ENCODE data around the gene PHKB. TPM values are rescaled to one million over a fixed set of nuclear protein-coding genes. Genes with fewer than 3 reads are reported as not detected.

The PHKB gene
- total RNA-seq, 2 donors from 2014 or later, result 22.4 to 32.2 TPM

GRCh38 chr16:47481698-47482374, 20.7 kb downstream of the PHKB start:
- H3K27me3 Mint-ChIP-seq, result no peaks in the 10 kb centered on the region
- H3K9me3 Mint-ChIP-seq, result no peaks in the 10 kb centered on the region
- no peak for ATAC-seq (replicated peaks)
- H3K4me3 Mint-ChIP-seq, result peak overlapping the region; percentile 5
- H3K4me1 Mint-ChIP-seq, result peaks cover 19% of the 10 kb centered on the region
- H3K36me3 Mint-ChIP-seq (ENCODE audit: low read depth), result peaks cover 15% of the 10 kb centered on the region
- no peak overlapping the region for H3K27ac Mint-ChIP-seq

GRCh38 chr16:47483616-47484015, 22.5 kb downstream of the PHKB start:
- peak; percentile 60 for ATAC-seq (replicated peaks)
- peaks cover 20% of the 10 kb centered on the region for H3K36me3 Mint-ChIP-seq (ENCODE audit: low read depth)

DNA sequence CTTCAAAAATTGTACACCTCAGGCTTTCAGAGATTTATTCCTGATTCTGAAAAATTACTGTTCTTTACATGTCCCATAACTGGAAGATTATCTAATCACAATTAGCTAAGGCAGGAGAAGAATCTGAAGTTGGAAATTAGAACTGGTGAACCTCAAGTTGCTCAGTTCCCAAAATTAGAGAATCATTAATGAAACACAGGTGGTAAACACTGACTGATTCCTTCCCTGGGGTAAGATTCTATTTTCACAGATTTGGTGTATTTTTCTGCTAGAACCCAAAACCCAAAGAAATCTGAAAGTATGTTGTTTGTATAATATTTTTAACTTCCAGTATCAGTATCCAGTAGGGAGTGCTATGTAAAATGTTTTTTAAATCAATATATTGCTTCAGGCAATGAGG, 25.7 kb downstream of the PHKB start:
- H3K27me3 Mint-ChIP-seq, result no peaks in the 10 kb centered on the region
- H3K36me3 Mint-ChIP-seq (ENCODE audit: low read depth), result peaks cover 20% of the 10 kb centered on the region
- H3K4me1 Mint-ChIP-seq, result peaks cover 12% of the 10 kb centered on the region
- no peak overlapping the region for H3K27ac Mint-ChIP-seq
- H3K9me3 Mint-ChIP-seq, result no peaks in the 10 kb centered on the region
- no peak overlapping the region for H3K4me3 Mint-ChIP-seq
- no peak for ATAC-seq (replicated peaks)

More at GRCh38 chr16:47483616-47484015, 22.5 kb downstream of the PHKB start:
- no peak overlapping the region for H3K27ac Mint-ChIP-seq
- H3K27me3 Mint-ChIP-seq, result no peaks in the 10 kb centered on the region
- H3K4me1 Mint-ChIP-seq, result peaks cover 17% of the 10 kb centered on the region
- no peak overlapping the region for H3K4me3 Mint-ChIP-seq
- no peaks in the 10 kb centered on the region for H3K9me3 Mint-ChIP-seq

GRCh38 chr16:47488051-47488450, 26.9 kb downstream of the PHKB start:
- Mint-ChIP-seq H3K36me3 (ENCODE audit: low read depth) (peaks cover 20% of the 10 kb centered on the region), H3K4me1 (peaks cover 14% of the 10 kb centered on the region), H3K4me3 (no peak overlapping the region), H3K9me3 (peaks cover 3% of the 10 kb centered on the region), H3K27ac (no peak overlapping the region), H3K27me3 (no peaks in the 10 kb centered on the region)
- no peak for ATAC-seq (replicated peaks)

DNA sequence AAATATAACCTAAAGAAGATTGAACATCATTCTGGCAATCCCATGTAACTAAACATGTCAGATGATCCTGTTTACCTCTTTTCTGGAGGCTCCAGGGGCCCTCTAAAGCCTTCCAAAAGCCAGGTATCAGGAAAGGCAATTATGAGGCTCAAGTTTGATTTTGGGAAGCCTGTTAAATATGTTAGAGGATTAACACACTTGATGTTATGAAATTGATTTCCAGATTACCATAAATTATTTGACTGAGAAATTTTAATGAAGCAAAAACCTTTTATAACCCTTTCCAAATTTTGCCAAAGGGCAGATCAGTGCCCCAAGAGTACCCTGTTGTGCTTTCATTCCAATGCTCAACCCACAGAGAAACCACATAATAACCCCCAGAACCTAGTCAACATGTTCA, 29.3 kb downstream of the PHKB start:
- no peak for ATAC-seq (replicated peaks)
- Mint-ChIP-seq H3K9me3 (peaks cover 3% of the 10 kb centered on the region), H3K27me3 (no peaks in the 10 kb centered on the region)

DNA sequence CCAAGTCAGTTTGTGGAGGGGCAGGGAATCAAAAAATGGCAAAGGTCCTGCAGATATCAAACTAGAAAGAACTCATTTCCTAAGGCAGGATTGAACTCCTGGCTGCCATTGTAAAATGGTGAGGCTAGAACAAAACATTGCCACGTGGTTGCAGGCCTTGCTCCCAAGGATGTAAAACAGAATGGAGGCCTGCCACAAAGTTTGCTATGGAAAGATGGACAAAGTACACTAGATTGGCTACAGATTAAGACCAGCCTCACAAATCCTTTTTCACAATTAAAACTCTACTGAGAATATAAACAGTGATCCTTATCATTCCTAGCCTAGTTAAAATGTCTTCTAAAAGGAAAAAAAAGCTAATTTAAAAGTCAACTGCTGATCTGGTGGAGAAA, 30.9 kb downstream of the PHKB start:
- Mint-ChIP-seq H3K27ac (no peak overlapping the region), H3K36me3 (ENCODE audit: low read depth) (peaks cover 12% of the 10 kb centered on the region), H3K4me3 (no peak overlapping the region), H3K4me1 (peaks cover 9% of the 10 kb centered on the region), H3K9me3 (peaks cover 3% of the 10 kb centered on the region), H3K27me3 (no peaks in the 10 kb centered on the region)
- no peak for ATAC-seq (replicated peaks)

More for the DNA sequence above, 29.3 kb downstream of the PHKB start:
- Mint-ChIP-seq H3K4me1 (peaks cover 9% of the 10 kb centered on the region), H3K36me3 (ENCODE audit: low read depth) (peaks cover 15% of the 10 kb centered on the region), H3K27ac (no peak overlapping the region), H3K4me3 (no peak overlapping the region)

GRCh38 chr16:47492428-47493377, 31.6 kb downstream of the PHKB start:
- Mint-ChIP-seq H3K9me3 (peaks cover 3% of the 10 kb centered on the region), H3K27me3 (no peaks in the 10 kb centered on the region), H3K4me1 (peaks cover 9% of the 10 kb centered on the region), H3K27ac (peak overlapping the region; percentile 77), H3K36me3 (ENCODE audit: low read depth) (peaks cover 15% of the 10 kb centered on the region), H3K4me3 (no peak overlapping the region)
- no peak for ATAC-seq (replicated peaks)

DNA sequence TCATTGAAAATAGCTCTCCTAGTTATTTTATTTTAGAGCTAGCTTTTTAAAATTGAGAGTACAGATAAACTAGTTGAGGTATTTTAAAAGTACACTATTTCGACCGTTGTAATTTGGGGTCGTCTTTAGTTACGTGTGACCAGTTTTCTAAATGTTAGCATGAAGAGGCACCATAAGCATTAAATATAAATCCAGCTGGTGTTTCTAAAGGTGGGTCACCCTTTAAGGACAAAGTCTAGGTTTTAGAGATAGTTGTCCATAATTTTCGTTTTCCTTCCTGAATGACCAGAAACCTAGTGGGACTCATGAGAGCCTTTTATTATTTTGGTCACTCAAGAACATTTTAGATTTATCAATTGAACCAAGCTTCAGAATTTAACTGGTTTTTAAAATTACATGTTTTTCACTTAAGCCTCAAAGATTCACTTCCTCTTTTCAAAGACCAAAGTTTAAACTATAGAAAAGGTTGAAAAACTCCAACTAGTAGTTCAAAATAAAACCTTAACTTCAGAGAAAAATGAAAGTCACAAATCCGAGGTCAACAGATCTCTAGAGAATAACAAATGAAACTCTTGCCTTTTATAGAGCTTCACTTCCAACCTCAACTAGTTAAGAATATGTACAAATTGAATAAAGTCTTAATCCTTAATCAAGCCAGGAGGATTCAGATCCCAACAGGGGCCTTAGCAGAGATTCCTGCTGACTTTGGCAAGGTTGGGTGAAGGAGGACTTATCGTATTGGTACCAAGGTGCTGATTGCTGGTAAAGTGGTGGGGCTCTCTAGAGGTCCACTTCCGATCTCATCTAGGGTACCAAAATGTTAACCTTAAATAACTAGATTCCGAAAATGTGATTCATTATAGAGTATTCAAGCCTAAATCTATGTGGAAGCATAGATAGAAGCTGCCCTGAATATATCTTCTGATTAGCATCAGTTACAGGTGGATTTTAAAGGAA, 32.5 kb downstream of the PHKB start:
- H3K9me3 Mint-ChIP-seq, result peaks cover 3% of the 10 kb centered on the region
- H3K4me3 Mint-ChIP-seq, result no peak overlapping the region
- no peak for ATAC-seq (replicated peaks)
- peaks cover 9% of the 10 kb centered on the region for H3K4me1 Mint-ChIP-seq
- H3K27me3 Mint-ChIP-seq, result no peaks in the 10 kb centered on the region
- peak overlapping the region; percentile 77 for H3K27ac Mint-ChIP-seq
- H3K36me3 Mint-ChIP-seq (ENCODE audit: low read depth), result peaks cover 23% of the 10 kb centered on the region

DNA sequence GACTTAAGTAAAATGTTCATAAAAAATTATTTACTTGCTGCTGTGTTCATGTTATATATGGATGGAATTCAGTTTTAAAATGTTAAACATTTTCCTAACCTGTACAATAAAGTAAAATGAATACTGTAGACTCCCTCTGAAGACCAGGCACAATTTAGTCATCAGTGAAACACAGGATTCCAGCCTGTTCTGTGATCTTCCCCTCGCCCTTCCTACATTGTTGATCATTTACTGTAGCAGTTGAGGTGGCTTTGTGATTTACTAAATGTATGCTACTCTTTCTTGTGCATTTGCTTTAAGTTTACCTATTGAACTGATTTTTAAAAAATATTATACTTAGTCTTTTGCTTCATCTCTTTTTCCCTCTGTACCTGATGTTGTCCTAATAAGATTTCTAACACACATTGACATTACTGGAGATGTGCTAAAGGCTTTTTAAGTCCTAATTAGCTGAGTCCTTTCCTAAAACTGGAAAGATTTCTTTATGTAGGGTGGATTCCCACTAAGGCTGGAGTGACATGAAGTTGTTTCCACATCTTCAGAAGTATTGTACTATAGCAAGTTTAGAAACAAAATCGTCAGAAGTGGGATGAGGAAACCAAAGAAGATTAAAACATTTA, 38.1 kb downstream of the PHKB start:
- Mint-ChIP-seq H3K4me3 (no peak overlapping the region), H3K36me3 (ENCODE audit: low read depth) (peaks cover 79% of the 10 kb centered on the region), H3K27me3 (no peaks in the 10 kb centered on the region), H3K4me1 (no peaks in the 10 kb centered on the region), H3K9me3 (no peaks in the 10 kb centered on the region), H3K27ac (no peak overlapping the region)
- ATAC-seq (replicated peaks), result no peak

DNA sequence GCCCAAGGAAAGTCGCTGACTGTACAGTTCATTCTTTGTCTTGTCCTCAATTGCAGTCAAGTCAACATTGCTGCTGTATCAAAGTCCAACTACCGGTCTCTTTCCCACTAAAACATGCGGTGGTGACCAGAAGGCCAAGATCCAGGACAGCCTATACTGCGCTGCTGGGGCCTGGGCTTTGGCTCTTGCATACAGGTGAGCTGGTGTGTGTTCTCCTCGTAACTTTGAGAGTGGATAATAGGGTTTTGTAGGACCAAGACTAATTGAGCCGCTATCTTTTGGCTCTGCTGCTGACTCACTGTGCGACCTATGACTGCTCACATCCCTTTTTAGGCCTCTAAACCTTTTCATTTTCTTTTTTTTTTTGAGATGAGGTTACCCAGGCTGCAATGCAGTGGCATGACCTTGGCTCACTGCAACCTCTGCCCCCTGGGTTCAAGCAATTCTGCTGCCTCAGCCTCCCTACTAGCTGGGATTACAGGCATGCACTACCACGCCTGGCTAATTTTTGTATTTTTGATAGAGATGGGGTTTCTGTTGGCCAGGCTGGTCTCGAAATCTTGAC, 38.7 kb downstream of the PHKB start:
- Mint-ChIP-seq H3K36me3 (ENCODE audit: low read depth) (peaks cover 84% of the 10 kb centered on the region), H3K27ac (no peak overlapping the region), H3K9me3 (no peaks in the 10 kb centered on the region), H3K27me3 (no peaks in the 10 kb centered on the region), H3K4me1 (no peaks in the 10 kb centered on the region), H3K4me3 (no peak overlapping the region)
- no peak for ATAC-seq (replicated peaks)

DNA sequence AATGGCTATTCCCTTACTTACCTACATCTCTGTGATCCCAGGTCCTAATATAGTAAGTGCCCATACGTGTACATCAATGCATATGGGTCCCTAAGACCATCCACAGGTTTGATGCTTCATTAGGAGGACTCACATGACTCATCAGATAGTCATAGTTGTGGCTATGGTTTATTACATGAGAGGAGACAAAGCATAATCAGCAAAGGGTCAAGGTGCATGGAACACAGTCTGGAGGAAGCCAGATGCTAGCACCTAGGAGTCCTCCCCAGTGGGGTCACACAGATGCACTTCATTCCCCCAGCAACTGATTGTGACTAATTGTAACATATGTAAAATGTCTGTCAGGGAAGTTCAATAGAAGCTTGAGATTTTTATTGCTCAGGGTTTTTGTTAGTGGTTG, 42.8 kb downstream of the PHKB start:
- no peaks in the 10 kb centered on the region for H3K9me3 Mint-ChIP-seq
- no peak for ATAC-seq (replicated peaks)
- peaks cover 78% of the 10 kb centered on the region for H3K36me3 Mint-ChIP-seq (ENCODE audit: low read depth)
- H3K4me1 Mint-ChIP-seq, result no peaks in the 10 kb centered on the region
- H3K4me3 Mint-ChIP-seq, result no peak overlapping the region
- no peak overlapping the region for H3K27ac Mint-ChIP-seq
- no peaks in the 10 kb centered on the region for H3K27me3 Mint-ChIP-seq

GRCh38 chr16:47504599-47504998, 43.5 kb downstream of the PHKB start:
- H3K4me3 Mint-ChIP-seq, result no peak overlapping the region
- peaks cover 78% of the 10 kb centered on the region for H3K36me3 Mint-ChIP-seq (ENCODE audit: low read depth)
- no peak for ATAC-seq (replicated peaks)
- no peaks in the 10 kb centered on the region for H3K9me3 Mint-ChIP-seq
- H3K27me3 Mint-ChIP-seq, result no peaks in the 10 kb centered on the region
- no peaks in the 10 kb centered on the region for H3K4me1 Mint-ChIP-seq
- no peak overlapping the region for H3K27ac Mint-ChIP-seq

GRCh38 chr16:47506800-47507199, 45.7 kb downstream of the PHKB start:
- Mint-ChIP-seq H3K27me3 (no peaks in the 10 kb centered on the region), H3K36me3 (ENCODE audit: low read depth) (peaks cover 77% of the 10 kb centered on the region), H3K4me1 (no peaks in the 10 kb centered on the region), H3K27ac (no peak overlapping the region), H3K4me3 (no peak overlapping the region), H3K9me3 (no peaks in the 10 kb centered on the region)
- no peak for ATAC-seq (replicated peaks)
